NOMO-1 treated with dmso at 0.1 percent for 144 hours (cell line): ENCODE measurements around the gene CREB5.

Experiments used
- DNase-seq: peaks from one replicate; lab custom pipeline; 2025; ENCODE audit not compliant: unreplicated experiment; lab: John Stamatoyannopoulos, UW

Gene CREB5

DNA sequence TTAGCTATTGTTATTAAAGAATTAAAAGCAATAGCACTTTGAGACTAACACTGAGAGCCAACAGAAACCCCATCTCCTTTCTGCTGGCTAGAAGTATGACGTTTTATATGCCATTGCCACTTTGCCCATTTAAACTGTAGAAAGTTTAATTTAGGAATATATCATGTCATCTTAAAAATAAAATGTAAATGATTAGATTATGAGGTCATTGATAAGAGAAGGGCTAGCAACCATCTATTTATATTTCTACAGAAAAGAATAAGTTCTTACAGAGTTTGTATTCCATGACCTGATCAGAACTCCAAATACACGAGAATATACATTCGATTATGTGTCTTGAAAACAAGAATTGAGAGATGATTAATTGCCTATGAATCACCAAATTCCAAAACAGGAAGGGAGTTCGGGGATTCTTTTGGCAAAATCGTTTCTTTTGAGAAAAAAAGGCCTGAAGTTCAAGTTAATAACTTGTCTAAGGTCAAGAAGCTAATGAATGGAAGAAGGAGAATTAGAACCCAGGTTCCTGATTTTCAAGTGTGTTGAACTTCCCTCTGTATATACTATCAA, 318.9 kb downstream of the CREB5 start:
- no peak for DNase-seq

DNA sequence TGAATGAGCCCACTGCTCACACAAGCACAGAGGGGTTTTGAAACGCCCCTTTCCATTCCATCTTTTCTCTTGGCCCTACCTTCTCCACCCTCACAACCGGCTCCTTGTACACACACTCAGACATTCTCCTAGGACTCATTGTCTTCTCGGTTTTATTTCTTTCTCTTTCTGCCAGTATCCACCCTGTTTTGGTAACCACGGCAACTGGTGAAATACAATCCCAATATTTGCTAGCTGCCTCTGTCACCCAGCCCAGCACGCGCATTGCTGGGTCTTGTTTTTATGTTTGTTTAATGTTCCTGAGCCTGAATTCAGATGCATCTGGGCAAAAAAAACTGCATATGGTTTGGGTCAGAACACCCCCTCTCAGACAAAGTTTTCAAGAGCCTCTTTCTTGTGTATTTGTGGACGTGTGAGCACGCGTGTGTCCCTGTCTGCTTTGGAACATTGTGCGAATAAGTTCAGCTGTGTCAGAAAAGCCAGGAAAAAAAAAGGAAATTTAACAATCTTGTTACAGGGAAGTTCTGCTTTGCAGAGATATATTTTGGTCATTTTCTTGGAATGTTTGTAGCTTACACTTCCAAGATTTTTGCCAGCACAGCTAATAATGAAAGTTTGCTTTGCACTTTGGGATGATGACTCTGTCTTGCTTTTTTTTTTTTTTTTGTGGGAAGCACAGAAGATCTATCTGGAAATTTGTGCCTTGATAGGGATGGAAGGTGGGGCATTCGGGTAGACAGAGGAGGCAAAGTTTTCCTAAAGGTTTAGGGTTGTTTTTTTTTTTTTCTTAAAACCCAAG, 320.0 kb downstream of the CREB5 start:
- DNase-seq: no peak

DNA sequence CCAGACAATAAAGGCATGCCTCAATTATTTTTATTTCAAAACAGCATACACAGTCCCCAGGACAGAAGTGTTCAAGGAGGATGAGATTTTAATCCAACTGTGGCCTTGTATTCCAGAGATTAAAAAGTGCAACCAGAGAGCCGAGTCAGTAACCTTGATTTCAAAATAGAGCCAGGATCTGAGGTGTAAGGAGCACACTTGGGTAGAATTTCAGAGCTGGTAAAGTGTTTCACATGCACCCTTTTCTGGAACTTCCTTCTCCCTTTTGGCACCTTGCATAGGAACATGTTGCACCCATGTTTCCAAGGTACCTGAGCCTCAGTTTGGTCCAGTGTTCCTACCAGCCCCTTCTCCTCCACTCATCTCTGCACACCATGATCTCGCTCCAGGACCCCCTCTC, 320.7 kb downstream of the CREB5 start:
- DNase-seq: no peak

DNA sequence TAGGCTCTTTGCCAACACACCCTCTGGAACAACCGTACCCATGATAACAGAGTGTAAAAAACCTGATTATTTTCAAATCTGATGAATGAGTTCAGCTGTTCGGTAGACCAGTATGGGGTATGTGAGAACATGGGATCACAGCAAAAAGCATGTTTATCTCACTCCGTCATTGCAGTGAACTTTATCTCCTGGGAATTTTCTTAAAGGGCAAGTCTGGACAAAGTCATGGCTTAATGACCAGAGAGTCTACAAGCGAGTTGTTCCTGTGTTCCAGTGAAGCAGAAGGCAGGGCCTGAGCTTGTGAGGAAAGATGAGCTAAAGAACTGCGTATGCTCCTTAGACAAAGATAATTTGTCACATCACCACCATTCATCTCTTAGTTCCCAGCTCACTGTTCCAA, 326.1 kb downstream of the CREB5 start:
- no peak for DNase-seq

DNA sequence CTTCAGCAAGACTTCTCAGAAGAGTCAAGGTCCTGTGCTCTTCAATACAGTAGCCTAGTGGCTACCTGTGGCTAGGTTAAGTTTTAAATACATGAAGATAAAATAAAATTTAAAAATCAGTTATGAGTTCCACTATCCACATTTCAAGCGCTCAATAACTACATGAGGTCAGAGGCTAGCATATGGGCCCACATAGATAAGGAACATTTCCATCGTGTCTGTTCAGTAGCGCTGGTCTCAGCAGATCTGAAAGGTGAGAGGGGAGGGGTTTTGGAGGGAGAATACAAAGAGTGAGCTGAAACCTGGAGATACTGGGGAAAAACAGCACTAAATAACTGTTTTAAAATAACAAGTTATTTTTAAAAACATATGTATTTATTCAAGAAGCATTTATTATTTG, 326.8 kb downstream of the CREB5 start:
- no peak for DNase-seq

DNA sequence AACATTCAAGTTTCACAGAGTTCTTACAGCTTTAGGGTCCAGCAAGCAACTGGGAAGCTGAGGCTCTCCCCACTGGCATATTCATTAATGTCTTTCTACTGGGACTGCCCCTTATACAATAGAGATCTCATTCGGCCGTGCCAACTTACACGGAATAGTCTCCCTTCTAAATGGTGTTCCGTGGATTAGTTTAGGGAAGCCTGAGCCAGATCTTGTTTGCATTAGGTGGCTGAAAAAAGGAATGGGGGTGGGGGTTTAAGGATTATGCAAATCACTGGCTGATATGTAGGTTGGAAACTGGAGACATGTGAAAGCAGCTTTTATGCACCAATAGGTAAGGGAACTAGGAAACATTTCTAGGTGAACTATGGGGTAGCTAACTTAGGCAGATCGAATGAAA, 327.5 kb downstream of the CREB5 start:
- no peak for DNase-seq

DNA sequence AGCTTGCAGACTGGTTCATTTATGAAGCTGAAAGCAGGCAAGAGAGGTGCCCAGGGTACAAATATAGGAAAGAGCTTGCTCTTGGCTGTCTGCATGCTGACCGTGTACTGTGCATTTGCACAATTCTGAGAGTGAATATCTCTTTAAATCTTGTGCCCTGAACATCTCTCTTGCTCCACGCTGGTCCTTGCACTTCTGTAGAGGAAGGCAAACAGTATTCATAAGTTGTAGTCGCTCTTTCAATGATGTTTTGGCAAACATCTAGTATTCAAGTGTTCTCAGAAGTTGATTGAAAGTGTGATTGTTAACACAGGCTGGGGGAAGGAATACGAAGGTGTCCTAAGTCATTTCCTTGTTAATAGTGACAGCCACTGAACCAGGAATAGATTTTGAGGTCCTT, 332.6 kb downstream of the CREB5 start:
- DNase-seq: no peak

DNA sequence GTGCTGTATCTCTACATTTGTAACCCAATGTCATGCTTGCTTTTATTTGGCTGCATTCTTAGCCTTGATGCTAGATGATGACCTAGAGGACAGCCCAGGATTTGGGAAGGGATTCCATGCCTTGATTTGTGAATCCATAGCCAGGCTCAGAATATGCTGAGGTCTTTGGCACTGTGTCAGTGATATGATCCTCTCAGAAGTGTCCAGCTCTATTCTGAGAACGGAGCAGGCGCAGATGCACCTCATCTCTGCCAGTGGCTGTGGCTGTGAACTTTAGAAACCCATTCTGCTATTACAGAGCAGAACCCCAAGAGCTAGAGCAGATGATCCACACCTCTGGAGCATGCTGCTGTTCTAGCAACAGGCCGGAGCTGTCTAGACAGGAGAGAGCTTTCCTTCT, 333.0 kb downstream of the CREB5 start:
- DNase-seq: no peak

DNA sequence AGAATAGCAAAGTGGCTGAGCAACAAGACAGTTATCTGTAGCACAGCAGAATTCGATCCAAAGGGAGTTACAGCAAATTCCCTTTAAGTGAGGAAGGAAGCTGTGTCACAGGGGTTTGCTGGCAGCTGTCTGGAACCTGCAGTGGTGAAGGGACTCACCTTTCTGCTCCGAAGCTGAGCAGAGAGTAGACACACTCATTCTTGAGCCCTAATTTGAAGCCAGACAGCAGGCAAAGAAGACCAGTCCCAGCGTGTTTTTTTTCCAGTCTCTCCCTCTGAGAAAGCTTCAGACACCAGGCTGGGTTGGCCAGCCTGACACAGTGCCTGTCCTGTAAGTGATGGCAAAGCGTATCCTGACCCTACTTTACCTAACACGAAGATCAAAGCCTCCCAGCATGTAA, 335.1 kb downstream of the CREB5 start:
- DNase-seq: no peak

DNA sequence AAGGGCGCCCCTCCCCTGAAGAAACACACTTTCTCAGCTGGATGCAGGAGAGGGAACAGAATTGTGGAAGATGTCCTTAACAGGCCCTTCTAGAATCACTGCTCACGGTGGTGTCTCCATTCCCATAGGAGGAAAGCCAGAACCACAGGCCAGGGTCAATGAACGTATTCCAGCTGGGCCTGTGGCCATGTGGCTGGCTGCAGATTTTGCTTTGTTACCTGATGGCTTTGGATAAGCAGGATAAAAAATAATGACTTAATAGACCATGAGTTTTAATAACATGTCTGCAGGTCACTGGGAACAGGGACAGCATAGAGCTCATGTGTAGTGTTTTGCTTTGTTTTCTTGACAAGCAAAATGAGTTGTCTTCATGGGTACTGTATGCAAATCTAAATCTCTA, 335.5 kb downstream of the CREB5 start:
- DNase-seq: no peak

DNA sequence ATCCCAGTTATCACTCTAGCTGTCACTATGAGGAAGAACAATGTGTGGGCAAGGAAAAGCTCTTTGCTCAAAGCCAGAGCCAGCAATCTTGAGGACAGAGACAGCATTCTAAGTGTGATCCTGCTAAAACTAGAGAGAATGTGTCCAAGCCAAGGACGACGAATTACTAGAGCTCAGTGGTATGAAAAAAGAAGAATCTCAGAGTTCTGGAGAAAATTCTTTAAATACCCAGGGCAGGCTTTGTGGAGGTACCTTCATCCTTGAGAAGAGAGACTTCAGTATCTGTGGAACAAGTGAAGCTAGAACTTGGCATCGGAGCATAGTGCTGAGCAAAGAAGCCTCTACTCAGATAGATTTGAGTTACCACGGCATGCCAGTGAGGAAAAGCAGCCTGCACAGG, 336.0 kb downstream of the CREB5 start:
- no peak for DNase-seq

DNA sequence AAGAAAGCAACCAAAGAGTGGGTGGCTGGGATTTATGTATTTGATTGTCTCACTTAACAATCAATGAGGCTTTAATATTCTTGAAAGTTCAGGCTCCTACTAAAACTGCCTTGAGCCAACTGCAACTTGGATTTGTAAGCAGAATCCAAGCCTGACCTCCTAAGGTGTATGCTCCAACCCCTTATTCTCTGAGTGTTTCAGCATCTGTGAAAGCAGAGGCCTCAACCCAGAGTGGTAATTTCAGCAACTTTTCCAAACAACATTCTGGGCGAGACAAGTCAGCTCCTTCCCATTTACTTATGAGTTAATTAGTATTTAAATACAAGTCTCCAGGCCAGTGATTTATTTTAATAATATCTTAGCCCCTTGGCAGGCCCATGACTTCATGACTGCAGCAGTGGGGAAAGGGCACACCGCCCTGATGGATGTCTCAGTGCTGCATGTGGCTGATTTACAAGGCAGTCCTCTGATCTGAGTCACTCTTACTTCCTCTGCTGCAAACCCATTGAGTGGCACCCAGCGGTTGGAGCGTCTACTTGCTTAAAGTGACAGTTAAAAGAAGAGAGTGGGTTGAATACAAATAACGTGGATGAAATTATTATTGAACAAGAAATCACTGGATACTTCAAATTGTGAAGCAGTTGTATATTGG, 336.7 kb downstream of the CREB5 start:
- DNase-seq: peak; percentile 34

DNA sequence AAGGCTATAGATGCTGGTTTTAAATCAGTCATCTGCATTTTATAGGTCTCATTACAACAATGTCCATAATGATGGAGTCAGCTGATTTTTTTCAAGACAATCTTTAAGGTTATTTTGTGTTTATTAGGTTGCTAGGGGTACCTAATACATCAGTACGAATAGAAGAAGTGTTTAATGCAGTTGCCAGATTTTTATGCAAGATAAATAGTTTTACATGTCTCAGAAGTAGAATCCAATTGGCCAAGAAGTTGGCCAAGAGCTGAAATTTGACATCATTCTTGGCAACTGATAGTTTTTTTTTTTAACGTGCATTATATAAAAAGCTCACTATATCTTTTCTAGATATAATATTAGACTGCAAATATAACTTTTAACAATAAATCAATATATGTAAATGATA, 337.3 kb downstream of the CREB5 start:
- no peak for DNase-seq

DNA sequence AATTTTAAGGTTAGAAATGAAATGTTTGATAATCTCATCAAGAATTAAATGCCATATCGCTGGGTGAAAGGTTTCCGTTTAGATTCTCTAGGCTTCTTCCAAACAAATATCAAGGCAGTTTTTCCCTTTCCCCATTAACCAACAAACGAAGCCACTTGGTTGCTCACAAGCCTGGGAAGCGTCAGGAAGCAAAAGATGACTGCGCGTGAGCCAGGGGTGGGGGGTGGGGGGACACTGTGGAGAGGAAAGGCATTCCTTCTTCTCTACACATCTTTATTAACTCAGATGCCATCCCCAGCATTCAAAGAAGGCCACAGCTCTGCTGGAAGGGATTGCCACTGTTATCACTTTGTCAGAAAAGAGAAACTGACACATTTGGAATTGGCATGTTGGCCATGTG, 338.7 kb downstream of the CREB5 start:
- no peak for DNase-seq

DNA sequence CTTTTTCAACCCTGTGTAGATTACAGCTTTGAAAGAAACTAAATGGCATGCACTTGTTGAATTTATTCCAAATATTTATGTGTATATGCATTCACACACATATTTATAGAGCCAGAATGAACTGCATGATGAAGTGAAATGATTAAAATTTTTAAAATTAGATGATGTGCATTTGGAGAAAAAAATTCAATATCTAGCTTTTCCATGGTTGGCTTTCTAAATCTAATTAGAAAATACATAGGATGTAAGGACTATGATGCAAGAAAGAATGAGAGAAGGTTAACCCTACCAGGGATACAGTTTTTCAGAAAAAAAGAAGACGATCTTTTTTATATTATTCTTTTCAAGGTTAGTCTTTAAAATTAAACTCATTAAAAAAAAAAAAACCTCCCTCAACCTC, 341.3 kb downstream of the CREB5 start:
- DNase-seq: no peak

DNA sequence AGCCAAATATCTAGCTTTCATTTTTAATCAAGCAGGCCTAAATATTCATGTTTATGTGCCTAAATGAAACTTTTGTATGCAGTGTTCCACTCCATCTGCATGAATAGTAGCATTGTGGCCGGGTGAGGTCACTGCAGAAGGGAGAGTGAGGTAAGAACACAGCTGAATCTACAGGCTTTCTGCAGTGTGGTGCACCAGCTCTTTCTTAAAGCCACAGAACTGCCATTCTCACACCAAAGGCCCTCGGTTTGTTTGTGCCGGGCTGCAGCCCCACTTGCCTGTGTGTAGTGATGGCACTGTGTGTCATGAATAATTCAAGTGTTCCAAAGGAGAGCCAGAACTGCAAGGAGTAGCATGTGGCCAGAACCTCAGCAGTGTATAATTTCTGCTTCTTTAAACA, 341.7 kb downstream of the CREB5 start:
- DNase-seq: no peak

DNA sequence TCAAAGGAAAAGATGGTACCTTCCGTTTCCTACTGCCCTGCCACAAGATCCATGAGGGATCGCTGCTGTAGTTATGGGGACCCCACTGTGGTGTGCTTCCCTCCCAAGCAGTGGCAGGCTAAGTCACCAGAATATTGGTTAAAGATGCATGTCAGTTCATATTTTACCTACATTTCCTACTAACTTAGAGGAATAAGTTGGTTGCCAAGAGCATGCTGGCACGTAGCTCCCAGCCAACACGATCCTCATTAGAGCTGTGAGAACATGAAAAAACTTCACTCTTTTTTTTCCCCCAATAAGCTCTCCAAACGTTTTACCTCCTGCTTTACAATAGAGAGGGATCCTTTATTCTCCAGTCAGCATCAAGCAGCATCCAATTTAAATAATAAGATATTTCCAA, 342.1 kb downstream of the CREB5 start:
- no peak for DNase-seq

DNA sequence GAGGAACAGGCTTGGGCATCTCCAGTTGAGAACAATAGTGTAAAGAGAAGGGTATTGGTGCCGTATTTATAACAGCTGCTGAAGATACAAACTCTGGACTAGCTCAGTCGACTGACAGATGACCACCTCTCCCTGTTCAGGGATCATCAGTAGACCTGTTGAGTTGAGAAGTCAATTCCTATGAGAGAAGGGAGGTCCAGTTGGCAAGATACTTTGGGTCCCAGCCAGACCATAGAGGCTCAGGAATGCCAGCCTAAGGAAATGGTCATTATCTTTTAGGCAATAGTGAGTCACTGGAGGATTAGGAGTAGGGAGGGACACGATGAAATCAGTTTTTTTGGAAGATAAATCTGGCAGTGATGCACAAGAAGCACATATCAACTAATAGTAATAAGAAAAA, 342.9 kb downstream of the CREB5 start:
- DNase-seq: no peak

DNA sequence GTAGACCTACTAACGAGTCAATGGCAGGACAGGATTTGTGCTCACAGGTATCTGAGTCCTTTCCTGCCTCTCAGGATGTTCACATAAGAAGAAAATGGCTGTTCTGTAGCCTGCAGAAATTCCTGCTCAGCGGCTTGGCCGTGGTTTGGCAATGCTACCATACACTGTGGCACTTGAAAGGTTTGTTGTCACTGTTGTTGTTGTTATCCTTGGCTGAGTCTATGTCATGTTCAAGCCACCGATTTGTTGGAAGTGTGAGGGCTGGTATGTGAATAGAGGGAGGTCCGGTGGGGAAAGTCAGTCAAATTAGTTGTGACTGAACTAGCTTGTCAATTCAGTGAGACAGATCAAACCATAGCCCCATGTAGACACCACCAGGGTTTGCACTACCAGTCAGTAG, 345.9 kb downstream of the CREB5 start:
- DNase-seq: no peak

DNA sequence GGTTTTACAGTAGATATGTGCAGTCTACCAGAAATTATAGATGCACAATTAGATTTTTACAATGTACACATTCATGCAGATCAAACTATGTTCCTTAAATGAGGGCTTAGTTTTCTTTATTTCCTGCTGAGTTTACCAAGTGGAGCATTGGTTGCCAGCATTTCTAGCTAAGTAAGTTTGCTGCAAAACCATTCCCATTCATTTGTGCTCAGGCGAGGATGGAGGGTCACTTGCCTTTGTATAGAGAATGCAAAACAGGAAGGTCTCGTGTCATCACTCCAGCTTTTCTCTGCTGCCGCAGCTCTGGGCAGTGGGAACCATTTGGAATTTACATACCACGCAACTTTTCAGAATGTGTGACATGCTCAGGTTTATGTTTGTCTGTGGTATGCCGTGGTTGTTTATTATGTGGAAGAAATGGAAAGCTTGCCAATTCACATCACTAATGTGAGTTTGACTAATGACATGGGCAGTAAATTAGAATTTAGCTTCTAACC, 347.2 kb downstream of the CREB5 start:
- DNase-seq: no peak

DNA sequence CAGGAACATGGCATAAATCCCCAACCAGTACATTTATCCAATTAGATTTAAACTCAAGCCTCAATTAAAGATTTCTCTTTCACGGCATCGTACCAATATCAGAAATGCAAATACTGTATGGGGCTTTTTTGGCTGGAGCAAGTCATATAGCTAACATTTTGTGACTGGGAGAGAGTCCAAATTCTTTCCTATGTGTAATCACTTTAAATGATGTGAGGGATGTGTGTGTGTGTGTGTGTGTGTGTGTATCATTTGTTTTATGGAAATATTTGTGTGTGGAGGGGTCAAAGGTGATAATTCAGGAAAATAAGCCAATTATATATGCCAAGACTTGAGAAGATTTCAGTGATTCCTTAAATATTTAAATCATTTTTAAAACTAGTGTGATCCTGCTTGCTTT, 349.2 kb downstream of the CREB5 start:
- no peak for DNase-seq

DNA sequence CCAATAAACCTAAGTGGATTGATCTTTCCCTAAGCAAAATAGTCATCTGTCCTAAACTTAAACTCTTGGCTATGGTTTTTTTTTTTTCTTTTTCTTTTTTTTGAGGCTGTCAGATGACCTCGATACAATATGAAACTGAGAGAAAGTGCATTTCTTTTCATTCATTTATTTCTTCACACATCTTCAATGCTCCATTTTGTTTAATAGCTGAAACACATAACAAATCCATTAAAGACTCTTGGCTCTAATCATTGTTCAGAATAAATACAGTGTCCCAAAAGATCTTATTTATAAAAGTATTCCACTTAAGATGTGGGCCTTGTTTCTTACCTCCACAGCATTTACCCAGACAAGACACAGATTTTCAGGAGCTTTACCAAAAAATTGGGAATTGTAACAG, 350.3 kb downstream of the CREB5 start:
- DNase-seq: no peak
